Epithelial cell of proximal tubule (primary cell): ENCODE measurements around the gene C8B. TPM values are rescaled to one million over a fixed set of nuclear protein-coding genes. Genes with fewer than 3 reads are reported as not detected.

Experiments
- DNase-seq: peaks from one replicate; pipeline ENCODE4 v3.0.0-alpha.2; 2011; ENCODE audit warnings: low read depth
- H3K4me3 ChIP-seq: 2 replicates; pipeline ENCODE4 v1.5.1; 2011; ENCODE audit warnings: low read depth, mild to moderate bottlenecking, low read length
- total RNA-seq: library from RNA; depleted of rRNA; stranded (reverse); fragments of >200 nt; gene quantifications from 2 replicates; pipeline ENCODE4 v1.2.3, GENCODE V29; 2015
- TF ChIP-seq, protein P1 (sequence below): conservative IDR thresholded peaks from 2 replicates; pipeline ENCODE4 v1.5.1; 2012; ENCODE audit warnings: low read depth, mild to moderate bottlenecking, low read length

The C8B gene
- total RNA-seq, 1 donor from 2014 or later = not detected

DNA sequence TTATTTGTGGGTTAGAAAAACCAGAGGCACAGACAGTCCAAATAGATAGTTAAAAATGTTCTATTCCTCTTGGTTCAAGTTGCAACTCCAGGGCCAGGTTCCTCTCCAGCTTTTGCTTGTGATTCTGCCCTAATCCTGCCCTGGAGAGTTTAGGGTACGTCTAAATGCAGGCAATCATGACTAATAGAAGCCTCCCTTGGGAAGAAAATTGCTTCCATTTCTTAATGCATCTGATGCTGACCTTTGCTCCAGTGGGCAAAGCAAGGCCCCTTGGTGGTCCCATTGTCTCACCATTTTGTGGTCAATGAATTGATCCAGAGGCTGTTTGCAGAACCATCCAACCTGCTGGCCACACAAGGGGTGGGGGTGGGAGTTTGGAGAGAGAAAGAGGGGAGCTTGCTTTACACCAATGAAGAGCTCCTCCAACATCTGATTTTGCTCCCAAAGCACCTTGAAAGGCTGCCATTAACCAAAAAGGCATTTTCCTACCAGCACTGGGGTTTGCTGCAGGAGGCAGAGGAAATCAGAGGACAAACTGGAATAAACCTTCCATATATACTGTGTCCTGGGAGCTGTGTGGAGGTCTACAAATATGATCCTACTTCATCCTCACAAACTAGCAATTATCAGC lies 31.3 kb downstream of the C8B start:
- H3K4me3 ChIP-seq = no peak overlapping the region
- TF ChIP-seq, protein P1, sequence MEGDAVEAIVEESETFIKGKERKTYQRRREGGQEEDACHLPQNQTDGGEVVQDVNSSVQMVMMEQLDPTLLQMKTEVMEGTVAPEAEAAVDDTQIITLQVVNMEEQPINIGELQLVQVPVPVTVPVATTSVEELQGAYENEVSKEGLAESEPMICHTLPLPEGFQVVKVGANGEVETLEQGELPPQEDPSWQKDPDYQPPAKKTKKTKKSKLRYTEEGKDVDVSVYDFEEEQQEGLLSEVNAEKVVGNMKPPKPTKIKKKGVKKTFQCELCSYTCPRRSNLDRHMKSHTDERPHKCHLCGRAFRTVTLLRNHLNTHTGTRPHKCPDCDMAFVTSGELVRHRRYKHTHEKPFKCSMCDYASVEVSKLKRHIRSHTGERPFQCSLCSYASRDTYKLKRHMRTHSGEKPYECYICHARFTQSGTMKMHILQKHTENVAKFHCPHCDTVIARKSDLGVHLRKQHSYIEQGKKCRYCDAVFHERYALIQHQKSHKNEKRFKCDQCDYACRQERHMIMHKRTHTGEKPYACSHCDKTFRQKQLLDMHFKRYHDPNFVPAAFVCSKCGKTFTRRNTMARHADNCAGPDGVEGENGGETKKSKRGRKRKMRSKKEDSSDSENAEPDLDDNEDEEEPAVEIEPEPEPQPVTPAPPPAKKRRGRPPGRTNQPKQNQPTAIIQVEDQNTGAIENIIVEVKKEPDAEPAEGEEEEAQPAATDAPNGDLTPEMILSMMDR = no peak
- no peak for DNase-seq

DNA sequence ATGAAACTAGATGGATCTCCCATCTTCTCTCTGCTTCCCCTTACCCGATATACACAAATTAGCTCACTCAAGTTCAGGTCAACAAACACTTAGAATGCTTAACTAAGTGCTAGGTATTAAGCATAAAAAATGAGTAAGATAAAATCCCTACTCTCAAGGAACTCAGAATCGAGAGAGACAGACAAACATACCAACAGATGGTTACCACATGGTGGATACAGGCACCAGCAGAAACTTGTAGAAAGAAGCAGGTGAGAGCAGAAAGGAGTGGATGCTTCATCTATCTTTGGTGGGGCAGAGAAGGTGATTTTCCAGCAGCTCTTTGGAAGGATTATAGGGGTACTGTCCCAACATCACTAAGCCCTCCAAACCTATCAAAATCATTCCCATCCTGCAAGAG lies 32.2 kb downstream of the C8B start:
- no peak overlapping the region for H3K4me3 ChIP-seq
- TF ChIP-seq, protein P1 = no peak
- no peak for DNase-seq

GRCh38 chr1:56933161-56933560 lies 32.7 kb downstream of the C8B start:
- no peak overlapping the region for H3K4me3 ChIP-seq
- no peak for DNase-seq
- TF ChIP-seq, protein P1 = no peak

- TF ChIP-seq, protein P1 = no peak
- no peak for DNase-seq
- H3K4me3 ChIP-seq = no peak overlapping the region
Observed at GRCh38 chr1:56931686-56932085, 34.1 kb downstream of the C8B start.

DNA sequence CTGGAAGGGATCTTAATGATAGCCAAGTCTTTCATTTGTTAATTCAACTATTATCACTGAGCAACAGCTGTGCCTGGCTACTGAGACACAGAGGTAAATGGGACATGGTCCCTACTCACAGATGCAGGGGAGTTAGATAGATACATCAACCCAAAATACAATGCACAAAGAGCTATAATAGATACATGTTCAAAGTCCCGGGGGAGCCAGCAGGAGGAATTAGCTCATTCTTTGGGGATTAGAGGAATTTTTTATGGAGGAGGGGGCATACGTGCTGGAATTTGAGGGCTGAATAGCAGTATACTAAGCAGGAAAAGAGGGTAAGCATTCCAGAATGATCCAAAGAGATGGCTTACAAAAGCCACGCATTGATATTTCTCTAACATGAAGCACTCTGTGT lies 34.6 kb downstream of the C8B start:
- TF ChIP-seq, protein P1 = no peak
- H3K4me3 ChIP-seq = no peak overlapping the region
- DNase-seq = no peak

- H3K4me3 ChIP-seq = no peak overlapping the region
- DNase-seq = no peak
- TF ChIP-seq, protein P1 = no peak
Observed at GRCh38 chr1:56929492-56929891, 36.3 kb downstream of the C8B start.

GRCh38 chr1:56927986-56928385 lies 37.8 kb downstream of the C8B start:
- TF ChIP-seq, protein P1 = no peak
- DNase-seq = no peak
- no peak overlapping the region for H3K4me3 ChIP-seq
